ENCODE measurements around the gene CMYA5.
A peak's percentile ranks its signal among the peaks of the same experiment; 100 is the strongest.

- TF ChIP-seq CTCF (IDR thresholded peaks at IDR 0.05 in 4 of 5, conservative IDR thresholded peaks at IDR 0.05 in 1 of 5) (no peak), POLR2A (IDR thresholded peaks at IDR 0.05) (peak in 1 of 2 donors; percentile 59)
Observed at GRCh38 chr5:79694652-79695051, 5.0 kb downstream of the CMYA5 start.
